GM12878 (cell line): ENCODE results near the gene EML1. TPM values are rescaled to one million over a fixed set of nuclear protein-coding genes. Genes with fewer than 3 reads are reported as not detected.

Source experiments
- ATF2 ChIP-seq: IDR thresholded peaks from 2 replicates; pipeline ENCODE4 v1.6.1; 2012; ENCODE audit warnings: low read length, inconsistent platforms
- CREM ChIP-seq: IDR thresholded peaks from 2 replicates; pipeline ENCODE4 v1.6.1; 2014; ENCODE audit warnings: antibody characterized with exemption, low read depth
- NR2F1 ChIP-seq: fragments of 450-650 bp; conservative IDR thresholded peaks from 2 replicates; pipeline ENCODE4 v1.6.1; 2017; ENCODE audit warnings: mild to moderate bottlenecking
- RFX5 ChIP-seq: IDR thresholded peaks from 2 replicates; pipeline ENCODE4 v1.6.1; 2011; ENCODE audit warnings: low read depth, low read length, improper control_type of control experiment
- polyA plus RNA-seq, 11 experiments: library from polyadenylated mRNA; depleted of rRNA in 4 of 11; unstranded in 6 of 11; stranded (reverse) in 5 of 11; fragments of >200 nt; fragmentation: Nextera tagmentation in 4 of 11; fragmentation: Illumina TruSeq in 1 of 11; extraction: Ambion mirVana in 4 of 11; extraction: Trizol in 1 of 11; gene quantifications; 1 replicate in 1 of 11; 2 replicates in 10 of 11; pipeline versions ENCODE4 v1.2.1 to v1.2.3, GENCODE V29; 2011 to 2016; ENCODE audit warnings: inconsistent platforms in 2 of 11, missing spikeins in 2 of 11, low read depth in 1 of 11
- total RNA-seq, 4 experiments: library from RNA; depleted of rRNA in 3 of 4; stranded (reverse); fragments of >200 nt in 3 of 4; fragmentation: Illumina TruSeq in 1 of 4; extraction: Trizol in 1 of 4; gene quantifications; 2 replicates each; pipeline versions ENCODE4 v1.2.1 to v1.2.3, GENCODE V29; 2013 to 2021
- TF ChIP-seq, protein P1 (sequence below): IDR thresholded peaks from 2 replicates; pipeline ENCODE4 v1.6.1; 2012; ENCODE audit warnings: improper control_type of control experiment, low read depth, low read length; ENCODE audit not compliant: insufficient replicate concordance

The EML1 gene
- total and polyA plus RNA-seq, 10 of the 15 experiments (the other 5 are each of a cell fraction or from before 2014, with no cell fraction given): 0.05 to 3.4 (median 0.11) TPM; not detected in 3

DNA sequence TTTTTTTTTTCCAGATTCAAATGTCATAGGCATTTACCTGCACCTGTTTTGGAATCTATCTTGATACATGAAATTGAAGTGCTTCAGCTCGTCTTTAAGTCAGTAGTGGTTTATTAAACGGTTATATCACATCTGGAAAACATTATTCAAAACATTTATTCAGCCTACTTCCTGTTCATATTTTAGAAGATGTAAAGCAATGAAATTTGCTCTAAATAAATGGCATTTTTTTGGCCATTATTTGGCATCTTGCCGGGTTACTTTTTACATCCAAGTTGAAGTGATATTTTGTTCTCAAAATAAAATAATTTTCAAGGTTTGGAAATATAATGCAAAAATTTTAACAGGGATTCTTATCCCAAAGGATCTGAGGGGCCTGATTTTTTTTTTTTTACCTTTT is 103.1 kb downstream of the EML1 start (continued):
- TF ChIP-seq ATF2 (no peak), RFX5 (no peak), NR2F1 (no peak), CREM (no peak)
- TF ChIP-seq, protein P1, sequence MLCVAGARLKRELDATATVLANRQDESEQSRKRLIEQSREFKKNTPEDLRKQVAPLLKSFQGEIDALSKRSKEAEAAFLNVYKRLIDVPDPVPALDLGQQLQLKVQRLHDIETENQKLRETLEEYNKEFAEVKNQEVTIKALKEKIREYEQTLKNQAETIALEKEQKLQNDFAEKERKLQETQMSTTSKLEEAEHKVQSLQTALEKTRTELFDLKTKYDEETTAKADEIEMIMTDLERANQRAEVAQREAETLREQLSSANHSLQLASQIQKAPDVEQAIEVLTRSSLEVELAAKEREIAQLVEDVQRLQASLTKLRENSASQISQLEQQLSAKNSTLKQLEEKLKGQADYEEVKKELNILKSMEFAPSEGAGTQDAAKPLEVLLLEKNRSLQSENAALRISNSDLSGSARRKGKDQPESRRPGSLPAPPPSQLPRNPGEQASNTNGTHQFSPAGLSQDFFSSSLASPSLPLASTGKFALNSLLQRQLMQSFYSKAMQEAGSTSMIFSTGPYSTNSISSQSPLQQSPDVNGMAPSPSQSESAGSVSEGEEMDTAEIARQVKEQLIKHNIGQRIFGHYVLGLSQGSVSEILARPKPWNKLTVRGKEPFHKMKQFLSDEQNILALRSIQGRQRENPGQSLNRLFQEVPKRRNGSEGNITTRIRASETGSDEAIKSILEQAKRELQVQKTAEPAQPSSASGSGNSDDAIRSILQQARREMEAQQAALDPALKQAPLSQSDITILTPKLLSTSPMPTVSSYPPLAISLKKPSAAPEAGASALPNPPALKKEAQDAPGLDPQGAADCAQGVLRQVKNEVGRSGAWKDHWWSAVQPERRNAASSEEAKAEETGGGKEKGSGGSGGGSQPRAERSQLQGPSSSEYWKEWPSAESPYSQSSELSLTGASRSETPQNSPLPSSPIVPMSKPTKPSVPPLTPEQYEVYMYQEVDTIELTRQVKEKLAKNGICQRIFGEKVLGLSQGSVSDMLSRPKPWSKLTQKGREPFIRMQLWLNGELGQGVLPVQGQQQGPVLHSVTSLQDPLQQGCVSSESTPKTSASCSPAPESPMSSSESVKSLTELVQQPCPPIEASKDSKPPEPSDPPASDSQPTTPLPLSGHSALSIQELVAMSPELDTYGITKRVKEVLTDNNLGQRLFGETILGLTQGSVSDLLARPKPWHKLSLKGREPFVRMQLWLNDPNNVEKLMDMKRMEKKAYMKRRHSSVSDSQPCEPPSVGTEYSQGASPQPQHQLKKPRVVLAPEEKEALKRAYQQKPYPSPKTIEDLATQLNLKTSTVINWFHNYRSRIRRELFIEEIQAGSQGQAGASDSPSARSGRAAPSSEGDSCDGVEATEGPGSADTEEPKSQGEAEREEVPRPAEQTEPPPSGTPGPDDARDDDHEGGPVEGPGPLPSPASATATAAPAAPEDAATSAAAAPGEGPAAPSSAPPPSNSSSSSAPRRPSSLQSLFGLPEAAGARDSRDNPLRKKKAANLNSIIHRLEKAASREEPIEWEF: no peak
- TF ChIP-seq, all 136 proteins: peak for 0
